Stimulated activated CD8-positive, alpha-beta memory T cell treated with anti-CD3 and anti-CD28 coated beads, Interleukin-12 subunit alpha, Interleukin-12 subunit beta, amount 100 ng/mL, for 1 hour (primary cell): ENCODE measurements around the gene PNPLA8.
"Not testable (repeated sequence)": the region's sequence is repeated elsewhere in the genome, so short reads cannot be mapped to it uniquely, and the experiment has no call there.

Experiments used
- DNase-seq: peaks from one replicate; pipeline ENCODE4 v3.0.0-alpha.2; 2020; ENCODE audit warnings: low read depth

PNPLA8 gene

GRCh38 chr7:108525985-108526767 is at the start of gene PNPLA8:
Gene PNPLA8, minus strand, starts transcription at chr7:108526135. Its CDS starts 10,644 bp downstream, at chr7:108515491.
- DNase-seq, result peak; percentile 100

- DNase-seq, result no peak
These were observed 49.2 kb upstream of the PNPLA8 start for GRCh38 chr7:108575156-108575555.

GRCh38 chr7:108572480-108572879 is 46.5 kb upstream of the PNPLA8 start:
- no peak for DNase-seq

GRCh38 chr7:108570146-108570755 is 44.3 kb upstream of the PNPLA8 start:
- no peak for DNase-seq

GRCh38 chr7:108569381-108570145 is 43.6 kb upstream of the PNPLA8 start, which contains the start of the genes DNAJB9 and THAP5:
Gene DNAJB9, plus strand, starts transcription at chr7:108569874. Its CDS starts 1,853 bp downstream, at chr7:108571727.
Gene THAP5, minus strand, starts transcription at chr7:108569706. Its CDS starts 137 bp downstream, at chr7:108569569.
- DNase-seq, result peak; percentile 99

- DNase-seq, result no peak
These were observed 43.0 kb upstream of the PNPLA8 start for GRCh38 chr7:108568801-108569380.

GRCh38 chr7:108565987-108566386 is 40.1 kb upstream of the PNPLA8 start:
- no peak for DNase-seq

- no peak for DNase-seq
These were observed 35.2 kb upstream of the PNPLA8 start for GRCh38 chr7:108561047-108561619.

- no peak for DNase-seq
These were observed 33.3 kb upstream of the PNPLA8 start for GRCh38 chr7:108559253-108559652.

GRCh38 chr7:108557617-108558016 is 31.7 kb upstream of the PNPLA8 start:
- DNase-seq, result no peak

- DNase-seq, result no peak
These were observed 31.3 kb upstream of the PNPLA8 start for GRCh38 chr7:108557191-108557590.

GRCh38 chr7:108556665-108557064 is 30.7 kb upstream of the PNPLA8 start:
- not testable (repeated sequence) for DNase-seq

- not testable (repeated sequence) for DNase-seq
These were observed 22.4 kb upstream of the PNPLA8 start for GRCh38 chr7:108548141-108548896.

- no peak for DNase-seq
These were observed 15.5 kb upstream of the PNPLA8 start for GRCh38 chr7:108541478-108541877.

GRCh38 chr7:108538685-108539084 is 12.8 kb upstream of the PNPLA8 start:
- DNase-seq, result not testable (repeated sequence)

- DNase-seq, result not testable (repeated sequence)
These were observed 12.3 kb upstream of the PNPLA8 start for GRCh38 chr7:108538236-108538635.

GRCh38 chr7:108537229-108537628 is 11.3 kb upstream of the PNPLA8 start:
- no peak for DNase-seq

GRCh38 chr7:108535744-108536143 is 9.8 kb upstream of the PNPLA8 start:
- DNase-seq, result no peak

- DNase-seq, result no peak
These were observed 9.3 kb upstream of the PNPLA8 start for GRCh38 chr7:108535257-108535656.

- DNase-seq, result no peak
These were observed 7.8 kb upstream of the PNPLA8 start for GRCh38 chr7:108533712-108534111.

- DNase-seq, result no peak
These were observed 3.4 kb upstream of the PNPLA8 start for GRCh38 chr7:108529341-108529740.
